IMR-90 (cell line): ENCODE results near the gene ARPP21. TPM values are rescaled to one million over a fixed set of nuclear protein-coding genes. Genes with fewer than 3 reads are reported as not detected.

Source experiments
- ATAC-seq: fragments of 200-7000 bp; cut with Tn5 transposase; 2 replicates; pipeline ENCODE4 v1.9.1; 2020; ENCODE audit warnings: low read depth, mild to moderate bottlenecking, moderate library complexity
- BruUV-seq: library from RNA; stranded (reverse); fragments of 400-500 nt; replicated peaks from 2 replicates; lab custom pipeline; 2021; lab: Mats Ljungman, UMichigan
- CTCF ChIA-PET: fragments of 300-600 bp; formaldehyde crosslinking; extraction: SDS; loops from one replicate; lab custom pipeline; 2021; ENCODE audit warnings: antibody characterized with exemption; lab: Yijun Ruan, JAX
- POLR2A ChIA-PET: fragments of 300-600 bp; sonication (Branson Sonifier 250); formaldehyde crosslinking; loops from one replicate; lab custom pipeline; 2022; ENCODE audit warnings: antibody characterized with exemption; ENCODE audit not compliant: unreplicated experiment; lab: Charles Lee
- DNase-seq: peaks from one replicate; pipeline ENCODE4 v3.0.0; 2013
- H2AFZ ChIP-seq: replicated peaks from 2 replicates; pipeline ENCODE3; 2013; ENCODE audit warnings: low read length, mild to moderate bottlenecking; ENCODE audit not compliant: poor library complexity
- H2AK5ac ChIP-seq: 2 replicates; pipeline ENCODE4 v1.6.1; 2013; ENCODE audit warnings: low read depth, low read length, inconsistent platforms
- H2AK9ac ChIP-seq: replicated peaks from 2 replicates; pipeline ENCODE3; 2013; ENCODE audit warnings: mild to moderate bottlenecking, low read depth, low read length, moderate library complexity; ENCODE audit not compliant: poor library complexity
- H2BK120ac ChIP-seq: 2 replicates; pipeline ENCODE4 v1.6.1; 2013; ENCODE audit warnings: low read depth, low read length, inconsistent platforms
- H2BK15ac ChIP-seq: 3 replicates; pipeline ENCODE4 v1.6.1; 2013; ENCODE audit warnings: low read depth, low read length, inconsistent platforms
- H2BK20ac ChIP-seq: 2 replicates; pipeline ENCODE4 v1.6.1; 2013; ENCODE audit warnings: low read depth, mild to moderate bottlenecking, inconsistent platforms, low read length, moderate library complexity
- H2BK5ac ChIP-seq: 2 replicates; pipeline ENCODE4 v1.6.1; 2013; ENCODE audit warnings: mild to moderate bottlenecking, low read depth, low read length, inconsistent platforms; ENCODE audit not compliant: poor library complexity, severe bottlenecking
- H3K14ac ChIP-seq: replicated peaks from 2 replicates; pipeline ENCODE4 v1.6.1; 2013; ENCODE audit warnings: low read depth, low read length, inconsistent platforms
- H3K18ac ChIP-seq: 2 replicates; pipeline ENCODE4 v1.6.1; 2013; ENCODE audit warnings: low read depth, low read length, control low read depth
- H3K23ac ChIP-seq: 2 replicates; pipeline ENCODE4 v1.6.1; 2013; ENCODE audit warnings: low read depth, low read length, inconsistent platforms
- H3K27ac ChIP-seq: 2 replicates; pipeline ENCODE4 v1.5.1; 2013; ENCODE audit warnings: mild to moderate bottlenecking, control low read depth, low read length; ENCODE audit not compliant: insufficient read depth
- H3K27me3 ChIP-seq: 2 replicates; pipeline ENCODE4 v1.6.1; 2013; ENCODE audit warnings: low read length; ENCODE audit not compliant: control insufficient read depth, insufficient read depth
- H3K36me3 ChIP-seq: 2 replicates; pipeline ENCODE4 v1.6.1; 2013; ENCODE audit warnings: low read length, mixed read lengths; ENCODE audit not compliant: control insufficient read depth, insufficient read depth
- H3K4ac ChIP-seq: 2 replicates; pipeline ENCODE4 v1.6.1; 2013; ENCODE audit warnings: low read depth, low read length, inconsistent platforms
- H3K4me1 ChIP-seq: 2 replicates; pipeline ENCODE4 v1.6.1; 2013; ENCODE audit warnings: low read length, mixed read lengths; ENCODE audit not compliant: control insufficient read depth, insufficient read depth
- H3K4me2 ChIP-seq: 2 replicates; pipeline ENCODE4 v1.6.1; 2013; ENCODE audit warnings: low read depth, mild to moderate bottlenecking, control low read depth, low read length, moderate library complexity
- H3K4me3 ChIP-seq: 2 replicates; pipeline ENCODE4 v1.5.1; 2013; ENCODE audit warnings: low read depth, mild to moderate bottlenecking, control low read depth, low read length, moderate library complexity; ENCODE audit not compliant: insufficient read depth
- H3K56ac ChIP-seq: 2 replicates; pipeline ENCODE4 v1.6.1; 2013; ENCODE audit warnings: low read length, inconsistent platforms; ENCODE audit not compliant: insufficient read depth; ENCODE audit errors: extremely low read depth
- H3K79me1 ChIP-seq, 2 experiments: 2 replicates each; pipeline ENCODE4 v1.6.1; 2013; ENCODE audit warnings: low read length in 2 of 2, inconsistent platforms in 1 of 2, low read depth in 1 of 2
- H3K9ac ChIP-seq: 2 replicates; pipeline ENCODE4 v1.6.1; 2013; ENCODE audit warnings: low read depth, low read length, control low read depth
- H3K9me1 ChIP-seq: 2 replicates; pipeline ENCODE4 v1.6.1; 2013; ENCODE audit warnings: low read length, inconsistent platforms; ENCODE audit not compliant: insufficient read depth
- H3K9me3 ChIP-seq: 2 replicates; pipeline ENCODE4 v1.6.1; 2013; ENCODE audit warnings: low read length; ENCODE audit not compliant: control insufficient read depth, insufficient read depth
- H4K20me1 ChIP-seq: 2 replicates; pipeline ENCODE4 v1.6.1; 2013; ENCODE audit warnings: low read length, inconsistent platforms; ENCODE audit not compliant: insufficient read depth
- H4K5ac ChIP-seq: 2 replicates; pipeline ENCODE4 v1.6.1; 2013; ENCODE audit warnings: mild to moderate bottlenecking, low read depth, low read length, control low read depth
- H4K8ac ChIP-seq, 2 experiments: 2 replicates each; pipeline ENCODE4 v1.6.1; 2013; ENCODE audit warnings: low read depth in 2 of 2, low read length in 2 of 2, control low read depth in 1 of 2, inconsistent platforms in 1 of 2
- H4K91ac ChIP-seq: 2 replicates; pipeline ENCODE4 v1.6.1; 2013; ENCODE audit warnings: low read depth, low read length, inconsistent platforms; ENCODE audit not compliant: insufficient read depth
- BHLHE40 ChIP-seq: fragments of 150-350 bp; IDR thresholded peaks from 2 replicates; pipeline ENCODE4 v1.6.1; 2016; ENCODE audit warnings: mild to moderate bottlenecking, low read depth, low read length
- CEBPB ChIP-seq: IDR thresholded peaks from 2 replicates; pipeline ENCODE4 v1.6.1; 2012; ENCODE audit warnings: low read depth, low read length, improper control_type of control experiment
- CHD1 ChIP-seq: IDR thresholded peaks from 2 replicates; pipeline ENCODE4 v1.6.1; 2012; ENCODE audit warnings: low read depth, low read length, improper control_type of control experiment
- ELK1 ChIP-seq: fragments of 150-350 bp; IDR thresholded peaks from 2 replicates; pipeline ENCODE4 v1.6.1; 2016; ENCODE audit warnings: low read depth, mild to moderate bottlenecking, low read length, moderate library complexity, borderline replicate concordance
- FOS ChIP-seq: fragments of 150-350 bp; IDR thresholded peaks from 2 replicates; pipeline ENCODE4 v1.6.1; 2016; ENCODE audit warnings: low read depth, low read length
- MAFK ChIP-seq: IDR thresholded peaks from 2 replicates; pipeline ENCODE4 v1.6.1; 2012; ENCODE audit warnings: low read depth, low read length, improper control_type of control experiment
- MAZ ChIP-seq: IDR thresholded peaks from 2 replicates; pipeline ENCODE4 v1.6.1; 2012; ENCODE audit warnings: low read depth, mild to moderate bottlenecking, low read length, improper control_type of control experiment, moderate library complexity, borderline replicate concordance
- MXI1 ChIP-seq: IDR thresholded peaks from 2 replicates; pipeline ENCODE4 v1.6.1; 2012; ENCODE audit warnings: low read depth, mild to moderate bottlenecking, low read length, moderate library complexity, borderline replicate concordance
- NFE2L2 ChIP-seq: fragments of 150-350 bp; IDR thresholded peaks from 2 replicates; pipeline ENCODE4 v1.6.1; 2016; ENCODE audit warnings: low read depth, mild to moderate bottlenecking, low read length
- POLR2A ChIP-seq: IDR thresholded peaks from 2 replicates; pipeline ENCODE4 v1.6.1; 2012; ENCODE audit warnings: mild to moderate bottlenecking, low read depth, low read length
- RAD21 ChIP-seq: IDR thresholded peaks from 2 replicates; pipeline ENCODE4 v1.6.1; 2012; ENCODE audit warnings: low read length, improper control_type of control experiment
- RCOR1 ChIP-seq: IDR thresholded peaks from 2 replicates; pipeline ENCODE4 v1.6.1; 2012; ENCODE audit warnings: mild to moderate bottlenecking, low read length, improper control_type of control experiment; ENCODE audit not compliant: insufficient replicate concordance
- RFX5 ChIP-seq: IDR thresholded peaks from 2 replicates; pipeline ENCODE4 v1.8.0; 2012; ENCODE audit warnings: low read depth, mild to moderate bottlenecking, low read length, moderate library complexity
- SMC3 ChIP-seq: fragments of 150-350 bp; IDR thresholded peaks from 2 replicates; pipeline ENCODE4 v1.6.1; 2016; ENCODE audit warnings: low read depth, mild to moderate bottlenecking, antibody characterized with exemption, low read length, moderate library complexity
- USF2 ChIP-seq: fragments of 150-350 bp; IDR thresholded peaks from 2 replicates; pipeline ENCODE4 v1.6.1; 2017; ENCODE audit warnings: mild to moderate bottlenecking, antibody characterized with exemption, low read length, low read depth
- WGBS, 2 experiments: methylation state at CpG; one replicate each; pipeline versions ENCODE4 v1.1.5 to v1.1.7; 2013; ENCODE audit warnings: missing lambda C conversion rate in 2 of 2; ENCODE audit not compliant: insufficient read length in 1 of 2; ENCODE audit errors: extremely low coverage in 2 of 2; 5-methylcytosine and 5-hydroxymethylcytosine counted together
- dilution Hi-C: fragments of 300-500 bp; cut with HindIII; formaldehyde crosslinking; loops from one replicate; pipeline ENCODE4 v1.14.3; 2018; ENCODE audit warnings: low sequenced_read_pairs; ENCODE audit not compliant: unreplicated experiment
- in situ Hi-C: fragments of 300-500 bp; cut with MboI; formaldehyde crosslinking; loops from 3 replicates; pipeline ENCODE4 v1.14.3; 2019; ENCODE audit warnings: low sequenced_read_pairs, inconsistent platforms, mixed read lengths
- intact Hi-C: fragments of 100-400 bp; cut with micrococcal nuclease; formaldehyde crosslinking; loops from 2 replicates; pipeline ENCODE4 v1.10.0; 2022
- polyA plus RNA-seq, 3 experiments: library from polyadenylated mRNA; depleted of rRNA; stranded (reverse); fragments of >200 nt; gene quantifications; 2 replicates each; pipeline ENCODE4 v1.2.3, GENCODE V29; 2012; ENCODE audit warnings: low replicate concordance in 1 of 3
- total RNA-seq: library from RNA; depleted of rRNA; stranded (reverse); fragments of >200 nt; gene quantifications from 2 replicates; pipeline ENCODE4 v1.2.3, GENCODE V29; 2012
- TF ChIP-seq, protein P1 (sequence below): conservative IDR thresholded peaks from 2 replicates; pipeline ENCODE4 v1.5.1; 2012; ENCODE audit warnings: mild to moderate bottlenecking, low read depth, low read length, improper control_type of control experiment

ARPP21 gene
- total and polyA plus RNA-seq, 2 of the 4 experiments (the other 2 are of a cell fraction), result not detected

- Histone ChIP-seq H3K27me3 (no peaks in the 10 kb centered on the region), H3K4me2 (no peak overlapping the region), H2BK5ac (no peak overlapping the region), H2AFZ (no peak overlapping the region), H3K9ac (no peak overlapping the region), H3K14ac (no peak overlapping the region), H3K36me3 (no peaks in the 10 kb centered on the region), H3K4ac (no peak overlapping the region), H4K8ac (no peak overlapping the region), H3K18ac (no peak overlapping the region), H2AK5ac (no peak overlapping the region), H2BK20ac (no peak overlapping the region), H4K5ac (no peak overlapping the region), H2BK120ac (no peak overlapping the region), H3K79me1 (no peaks in the 10 kb centered on the region), H4K91ac (no peak overlapping the region), H3K56ac (no peak overlapping the region), H4K20me1 (no peaks in the 10 kb centered on the region), H3K23ac (no peak overlapping the region), H3K4me3 (no peak overlapping the region), H2BK15ac (no peak overlapping the region), H3K9me3 (no peaks in the 10 kb centered on the region), H3K9me1 (no peaks in the 10 kb centered on the region), H3K27ac (no peak overlapping the region), H3K4me1 (no peaks in the 10 kb centered on the region), H2AK9ac (no peak overlapping the region)
- no peak for TF ChIP-seq MAFK
- no peak for TF ChIP-seq SMC3
- no peak for TF ChIP-seq NFE2L2
- no peak for TF ChIP-seq POLR2A
- TF ChIP-seq ELK1, result no peak
- TF ChIP-seq BHLHE40, result no peak
- no peak for TF ChIP-seq USF2
- no peak for TF ChIP-seq FOS
- no peak for TF ChIP-seq MAZ
- TF ChIP-seq RAD21, result no peak
- no peak for TF ChIP-seq RCOR1
- TF ChIP-seq, protein P1, sequence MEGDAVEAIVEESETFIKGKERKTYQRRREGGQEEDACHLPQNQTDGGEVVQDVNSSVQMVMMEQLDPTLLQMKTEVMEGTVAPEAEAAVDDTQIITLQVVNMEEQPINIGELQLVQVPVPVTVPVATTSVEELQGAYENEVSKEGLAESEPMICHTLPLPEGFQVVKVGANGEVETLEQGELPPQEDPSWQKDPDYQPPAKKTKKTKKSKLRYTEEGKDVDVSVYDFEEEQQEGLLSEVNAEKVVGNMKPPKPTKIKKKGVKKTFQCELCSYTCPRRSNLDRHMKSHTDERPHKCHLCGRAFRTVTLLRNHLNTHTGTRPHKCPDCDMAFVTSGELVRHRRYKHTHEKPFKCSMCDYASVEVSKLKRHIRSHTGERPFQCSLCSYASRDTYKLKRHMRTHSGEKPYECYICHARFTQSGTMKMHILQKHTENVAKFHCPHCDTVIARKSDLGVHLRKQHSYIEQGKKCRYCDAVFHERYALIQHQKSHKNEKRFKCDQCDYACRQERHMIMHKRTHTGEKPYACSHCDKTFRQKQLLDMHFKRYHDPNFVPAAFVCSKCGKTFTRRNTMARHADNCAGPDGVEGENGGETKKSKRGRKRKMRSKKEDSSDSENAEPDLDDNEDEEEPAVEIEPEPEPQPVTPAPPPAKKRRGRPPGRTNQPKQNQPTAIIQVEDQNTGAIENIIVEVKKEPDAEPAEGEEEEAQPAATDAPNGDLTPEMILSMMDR, result no peak
- TF ChIP-seq CEBPB, result no peak
- TF ChIP-seq RFX5, result no peak
- no peak for TF ChIP-seq MXI1
- no peak for TF ChIP-seq CHD1
- dilution Hi-C loops (no loop called here), intact Hi-C loops (no loop called here), in situ Hi-C loops (no loop called here)
- ChIA-PET POLR2A (no interaction called here), CTCF (no interaction called here)
- WGBS, 2 experiments, result no CpG with 5 or more reads among the region's 3 CpGs
- ATAC-seq (no peak), DNase-seq (no peak)
- BruUV-seq, result no TSS peak
Observed at GRCh38 chr3:35673017-35673416, 33.7 kb downstream of the ARPP21 start.
